Measurements from ENCODE around the gene ZNF821. TPM values are rescaled to one million over a fixed set of nuclear protein-coding genes. Genes with fewer than 3 reads are reported as not detected.
A peak's percentile ranks its signal among the peaks of the same experiment; 100 is the strongest.

ZNF821 gene
- total and polyA plus RNA-seq, 10 donors: 7.9 to 15.9 (median 10.4) TPM

GRCh38 chr16:71889147-71889546 lies 5.2 kb upstream of the ZNF821 start:
- intact Hi-C loops (cut with DNase I; ENCODE audit: low total_unique reads): no loop called here
- TF ChIP-seq POLR2A (IDR thresholded peaks at IDR 0.05) (no peak), CTCF (IDR thresholded peaks at IDR 0.05 in 8 of 11, conservative IDR thresholded peaks at IDR 0.05 in 3 of 11) (no peak), POLR2AphosphoS5 (IDR thresholded peaks at IDR 0.05) (no peak)
- Histone ChIP-seq H3K27me3 (replicated peaks in 1 of 7) (no peaks in the 10 kb centered on the region), H3K4me1 (peaks cover 3 to 23% (median 18%) of the 10 kb centered on the region in 6 donors), H3K9me3 (no peaks in the 10 kb centered on the region), H3K27ac (no peak overlapping the region), H3K4me3 (no peak overlapping the region), H3K36me3 (no peaks in the 10 kb centered on the region)
- no peak for DNase-seq
- 86 to 98% (median 95%) methylated on average over 3 of the region's 3 CpGs for WGBS, 5 donors

GRCh38 chr16:71885261-71885650 lies 1.3 kb upstream of the ZNF821 start:
- intact Hi-C loops (cut with DNase I; ENCODE audit: low total_unique reads): no loop called here
- peaks cover 27 to 46% (median 44%) of the 10 kb centered on the region in 6 donors for H3K4me1 ChIP-seq
- no peaks in the 10 kb centered on the region for H3K27me3 ChIP-seq (replicated peaks in 1 of 7)
- WGBS, 5 donors: 29 to 50% (median 35%) methylated on average over 4 of the region's 4 CpGs
- no peaks in the 10 kb centered on the region for H3K9me3 ChIP-seq
- H3K4me3 ChIP-seq: peak overlapping the region in 2 of 8 donors; percentile 96 to 99
- H3K27ac ChIP-seq: peak overlapping the region in 3 of 8 donors; percentile 95 to 97 (median 95)
- no peak for DNase-seq
- TF ChIP-seq POLR2A (IDR thresholded peaks at IDR 0.05): no peak
- TF ChIP-seq CTCF (IDR thresholded peaks at IDR 0.05 in 8 of 11, conservative IDR thresholded peaks at IDR 0.05 in 3 of 11): no peak
- H3K36me3 ChIP-seq: peaks cover 0 to 3% (median 0%) of the 10 kb centered on the region in 6 donors

- Histone ChIP-seq H3K27me3 (replicated peaks in 1 of 7) (no peaks in the 10 kb centered on the region), H3K4me3 (peak overlapping the region; percentile 64 to 99 (median 90)), H3K9me3 (no peaks in the 10 kb centered on the region), H3K27ac (peak overlapping the region; percentile 78 to 97 (median 92)), H3K36me3 (peaks cover 0 to 22% (median 3%) of the 10 kb centered on the region in 6 donors), H3K4me1 (peaks cover 31 to 56% (median 48%) of the 10 kb centered on the region in 6 donors)
- intact Hi-C loops (cut with DNase I; ENCODE audit: low total_unique reads): no loop called here
- TF ChIP-seq CTCF (IDR thresholded peaks at IDR 0.05 in 8 of 11, conservative IDR thresholded peaks at IDR 0.05 in 3 of 11) (peak in 4 of 11 experiments; percentile 43 to 65 (median 52)), POLR2A (IDR thresholded peaks at IDR 0.05) (no peak), POLR2AphosphoS5 (IDR thresholded peaks at IDR 0.05) (no peak)
- DNase-seq: peak; percentile 91
- WGBS, 5 donors: 1 to 2% (median 1%) methylated on average over 14 to 46 of the region's 46 CpGs
Observed at GRCh38 chr16:71883168-71883848, 674 bp downstream of the ZNF821 start.

- WGBS, 5 donors: 6 to 11% (median 8%) methylated on average over 9 of the region's 9 CpGs
- DNase-seq: no peak
- H3K27me3 ChIP-seq (replicated peaks in 1 of 7): no peaks in the 10 kb centered on the region
Observed at GRCh38 chr16:71882505-71883167, 1.3 kb downstream of the ZNF821 start.

More at GRCh38 chr16:71882505-71883167, 1.3 kb downstream of the ZNF821 start:
- Histone ChIP-seq H3K4me3 (peak overlapping the region; percentile 64 to 99 (median 90)), H3K27ac (peak overlapping the region; percentile 78 to 97 (median 92)), H3K9me3 (no peaks in the 10 kb centered on the region), H3K4me1 (peaks cover 31 to 56% (median 48%) of the 10 kb centered on the region in 6 donors), H3K36me3 (peaks cover 0 to 26% (median 3%) of the 10 kb centered on the region in 6 donors)
- TF ChIP-seq CTCF (IDR thresholded peaks at IDR 0.05 in 8 of 11, conservative IDR thresholded peaks at IDR 0.05 in 3 of 11): peak; percentile 88 to 98 (median 94)
- TF ChIP-seq POLR2AphosphoS5 (IDR thresholded peaks at IDR 0.05): no peak
- TF ChIP-seq POLR2A (IDR thresholded peaks at IDR 0.05): no peak
- intact Hi-C loops (cut with DNase I; ENCODE audit: low total_unique reads): no loop called here
